RWPE1 (cell line): ENCODE results near the gene IDUA.

ENCODE experiments used
- CTCF ChIA-PET: fragments of 350-600 bp; sonication (Branson Sonifier 250); formaldehyde crosslinking; extraction: SDS; loops from one replicate; lab custom pipeline; 2021; lab: Yijun Ruan, JAX
- POLR2A ChIA-PET: fragments of 400-600 bp; formaldehyde crosslinking; extraction: SDS; loops from one replicate; lab custom pipeline; 2020; ENCODE audit warnings: antibody characterized with exemption; ENCODE audit not compliant: low non-redundant PET; lab: Yijun Ruan, JAX
- DNase-seq: peaks from one replicate; pipeline ENCODE4 v3.0.0; 2012; ENCODE audit warnings: low spot score
- H3K27ac ChIP-seq: fragments of 450-650 bp; 2 replicates; pipeline ENCODE4 v1.5.1; 2017
- CTCF ChIP-seq: fragments of 450-650 bp; conservative IDR thresholded peaks from 2 replicates; pipeline ENCODE4 v1.5.1; 2017; ENCODE audit warnings: low read depth, mild to moderate bottlenecking

Gene IDUA

GRCh38 chr4:964346-965025, 22.4 kb upstream of the IDUA start:
- no peak for TF ChIP-seq CTCF
- no peak for DNase-seq
- ChIA-PET CTCF (no interaction called here), POLR2A (no interaction called here)
- H3K27ac ChIP-seq = no peak overlapping the region

- DNase-seq = no peak
- ChIA-PET POLR2A (no interaction called here), CTCF (no interaction called here)
- no peak overlapping the region for H3K27ac ChIP-seq
- TF ChIP-seq CTCF = no peak
Observed at GRCh38 chr4:965048-965765, 21.6 kb upstream of the IDUA start.

GRCh38 chr4:965766-966134, 21.1 kb upstream of the IDUA start:
- TF ChIP-seq CTCF = no peak
- ChIA-PET CTCF (no interaction called here), POLR2A (no interaction called here)
- no peak overlapping the region for H3K27ac ChIP-seq
- no peak for DNase-seq

GRCh38 chr4:966266-967112, 20.4 kb upstream of the IDUA start:
- no peak overlapping the region for H3K27ac ChIP-seq
- CTCF ChIA-PET = no interaction called here
- no peak for TF ChIP-seq CTCF
- POLR2A ChIA-PET = no interaction called here
- no peak for DNase-seq

- DNase-seq = no peak
- TF ChIP-seq CTCF = no peak
- H3K27ac ChIP-seq = no peak overlapping the region
- ChIA-PET POLR2A (no interaction called here), CTCF (no interaction called here)
Observed at GRCh38 chr4:967113-968104, 19.4 kb upstream of the IDUA start.

- no peak overlapping the region for H3K27ac ChIP-seq
- no peak for DNase-seq
- no peak for TF ChIP-seq CTCF
- POLR2A ChIA-PET = no interaction called here
- CTCF ChIA-PET = no interaction called here
Observed at GRCh38 chr4:968221-968620, 18.6 kb upstream of the IDUA start.
